ENCODE data around the gene HMGB1.

- TF ChIP-seq CTCF (IDR thresholded peaks at IDR 0.05) (no peak), POLR2A (IDR thresholded peaks at IDR 0.05) (no peak)
These were observed 33.6 kb upstream of the HMGB1 start for GRCh38 chr13:30499338-30499737.

Data from Peyer's patch (tissue), 4 donors.